Calu3 (cell line): Measurements from ENCODE around the gene USF2. TPM values are rescaled to one million over a fixed set of nuclear protein-coding genes. Genes with fewer than 3 reads are reported as not detected.

Experiments used
- BruUV-seq: library from RNA; stranded (reverse); fragments of 400-500 nt; replicated peaks from 2 replicates; lab custom pipeline; 2021; lab: Mats Ljungman, UMichigan
- CTCF ChIA-PET: fragments of 300-600 bp; sonication (Branson Sonifier 250); formaldehyde crosslinking; loops from one replicate; lab custom pipeline; 2022; ENCODE audit warnings: antibody characterized with exemption; lab: Charles Lee
- DNase-seq: peaks from one replicate; pipeline ENCODE4 v3.0.0; 2022
- H3K27ac Mint-ChIP-seq: one replicate; pipeline ENCODE4 v1.8.0; 2022; ENCODE audit warnings: mixed read lengths; ENCODE audit not compliant: unreplicated experiment
- H3K27me3 Mint-ChIP-seq: one replicate; pipeline ENCODE4 v1.8.0; 2022; ENCODE audit warnings: mixed read lengths; ENCODE audit not compliant: unreplicated experiment
- H3K36me3 Mint-ChIP-seq: one replicate; pipeline ENCODE4 v1.8.0; 2022; ENCODE audit warnings: mild to moderate bottlenecking, moderate library complexity, mixed read lengths; ENCODE audit not compliant: insufficient read depth, unreplicated experiment
- H3K4me1 Mint-ChIP-seq: one replicate; pipeline ENCODE4 v1.8.0; 2022; ENCODE audit warnings: mild to moderate bottlenecking, low read depth, mixed read lengths; ENCODE audit not compliant: unreplicated experiment
- H3K4me3 Mint-ChIP-seq: one replicate; pipeline ENCODE4 v1.8.0; 2022; ENCODE audit warnings: mild to moderate bottlenecking, low read depth, moderate library complexity, mixed read lengths; ENCODE audit not compliant: unreplicated experiment
- H3K9me3 Mint-ChIP-seq: one replicate; pipeline ENCODE4 v1.8.0; 2022; ENCODE audit warnings: low read depth, mixed read lengths; ENCODE audit not compliant: unreplicated experiment
- CTCF ChIP-seq: fragments of 200-600 bp; IDR thresholded peaks from one replicate; pipeline ENCODE4 v1.8.0; 2022; ENCODE audit warnings: antibody characterized with exemption; ENCODE audit not compliant: unreplicated experiment
- intact Hi-C: fragments of 100-400 bp; cut with micrococcal nuclease; formaldehyde crosslinking; loops from one replicate; pipeline ENCODE4 v1.10.0; 2022; ENCODE audit not compliant: unreplicated experiment
- total RNA-seq: library from RNA; stranded (reverse); gene quantifications from 2 replicates; pipeline ENCODE4 v1.2.3, GENCODE V29; 2022

USF2 gene
- total RNA-seq, 1 experiment from 2014 or later, result 127 TPM

- CTCF ChIA-PET, result no interaction called here
- intact Hi-C loops, result no loop called here
- TF ChIP-seq CTCF, result no peak
- H3K4me3 Mint-ChIP-seq, result no peak overlapping the region
- BruUV-seq, result no TSS peak
- peaks cover 2% of the 10 kb centered on the region for H3K9me3 Mint-ChIP-seq
- H3K27ac Mint-ChIP-seq, result no peak overlapping the region
- no peaks in the 10 kb centered on the region for H3K27me3 Mint-ChIP-seq
- peaks cover 14% of the 10 kb centered on the region for H3K36me3 Mint-ChIP-seq
- DNase-seq, result no peak
- peaks cover 34% of the 10 kb centered on the region for H3K4me1 Mint-ChIP-seq
Measured at GRCh38 chr19:35321291-35321690, 52.5 kb downstream of the USF2 start.

- CTCF ChIA-PET, result no interaction called here
- H3K36me3 Mint-ChIP-seq, result peaks cover 14% of the 10 kb centered on the region
- H3K9me3 Mint-ChIP-seq, result peaks cover 2% of the 10 kb centered on the region
- intact Hi-C loops, result no loop called here
- TF ChIP-seq CTCF, result no peak
- H3K4me3 Mint-ChIP-seq, result no peak overlapping the region
- H3K27ac Mint-ChIP-seq, result no peak overlapping the region
- BruUV-seq, result no TSS peak
- DNase-seq, result no peak
- peaks cover 34% of the 10 kb centered on the region for H3K4me1 Mint-ChIP-seq
- no peaks in the 10 kb centered on the region for H3K27me3 Mint-ChIP-seq
Measured at GRCh38 chr19:35322014-35322413, 53.3 kb downstream of the USF2 start.

GRCh38 chr19:35327642-35328041 is 58.9 kb downstream of the USF2 start:
- Mint-ChIP-seq H3K27me3 (no peaks in the 10 kb centered on the region), H3K36me3 (no peaks in the 10 kb centered on the region), H3K4me1 (peaks cover 11% of the 10 kb centered on the region), H3K9me3 (no peaks in the 10 kb centered on the region), H3K4me3 (no peak overlapping the region), H3K27ac (no peak overlapping the region)
- CTCF ChIA-PET, result interaction anchor here (0.6 to 1.1 kb wide), 2 partner anchors 8 to 143 kb away, joined by 3 to 4 read pairs; no protein-coding TSS in a partner anchor
- no peak for DNase-seq
- intact Hi-C loops, result no loop called here
- peak; percentile 41 for TF ChIP-seq CTCF
- no TSS peak for BruUV-seq

GRCh38 chr19:35328851-35329285 is 60.1 kb downstream of the USF2 start, which contains the start of gene CD22:
TSS of gene CD22 (plus strand) at chr19:35329187. CDS start at chr19:35332041, 2,854 bp downstream.
- no peaks in the 10 kb centered on the region for H3K27me3 Mint-ChIP-seq
- H3K4me3 Mint-ChIP-seq, result no peak within 1 kb of the TSS
- H3K36me3 Mint-ChIP-seq, result no peaks in the 10 kb centered on the region
- CTCF ChIA-PET, result interaction anchor here (0.7 kb wide), 1 partner anchor 17 kb away, joined by 3 read pairs; no protein-coding TSS in a partner anchor
- no TSS peak for BruUV-seq
- no peak for DNase-seq
- H3K4me1 Mint-ChIP-seq, result peaks cover 10% of the 10 kb centered on the region
- intact Hi-C loops, result no loop called here
- no peak for TF ChIP-seq CTCF
- no peaks in the 10 kb centered on the region for H3K9me3 Mint-ChIP-seq
- H3K27ac Mint-ChIP-seq, result no peak within 1 kb of the TSS
